Keratinocyte (primary cell): ENCODE results near the gene CD33. TPM values are rescaled to one million over a fixed set of nuclear protein-coding genes. Genes with fewer than 3 reads are reported as not detected.

Experiments
- DNase-seq: peaks from one replicate; pipeline ENCODE4 v3.0.0-alpha.2; 2011; ENCODE audit warnings: low read depth, missing footprints, low spot score
- FAIRE-seq: peaks from 2 replicates; lab custom pipeline; 2011; peaks lifted over from hg19 to GRCh38; lab: Jason Lieb, UNC
- H2AFZ ChIP-seq: 2 replicates; pipeline ENCODE4 v1.6.0; 2012; ENCODE audit warnings: low read length, control low read depth, inconsistent platforms; ENCODE audit not compliant: control insufficient read depth
- H3K27ac ChIP-seq: 2 replicates; pipeline ENCODE4 v1.5.1; 2011; ENCODE audit warnings: low read length; ENCODE audit not compliant: control insufficient read depth, insufficient read depth
- H3K27me3 ChIP-seq: 3 replicates; pipeline ENCODE4 v1.6.0; 2011; ENCODE audit warnings: low read length; ENCODE audit not compliant: control insufficient read depth, insufficient read depth; ENCODE audit errors: extremely low read depth
- H3K36me3 ChIP-seq, 2 experiments: 2 replicates in 1 of 2; 3 replicates in 1 of 2; pipeline ENCODE4 v1.5.1; 2011; ENCODE audit warnings: low read length in 2 of 2, mild to moderate bottlenecking in 1 of 2; ENCODE audit not compliant: control insufficient read depth in 2 of 2, insufficient read depth in 2 of 2; ENCODE audit errors: extremely low read depth in 1 of 2
- H3K4me1 ChIP-seq: 3 replicates; pipeline ENCODE4 v1.5.1; 2011; ENCODE audit warnings: low read length; ENCODE audit not compliant: control insufficient read depth, insufficient read depth; ENCODE audit errors: extremely low read depth
- H3K4me2 ChIP-seq: 3 replicates; pipeline ENCODE4 v1.6.0; 2011; ENCODE audit warnings: low read depth, low read length; ENCODE audit not compliant: control insufficient read depth, insufficient read depth; ENCODE audit errors: extremely low read depth
- H3K4me3 ChIP-seq, 3 experiments: fragments of 200-600 bp in 1 of 3; sonication (generic) in 1 of 3; 2 replicates in 2 of 3; 3 replicates in 1 of 3; pipeline ENCODE4 v1.5.1; 2011 to 2016; ENCODE audit warnings: low read length in 3 of 3, mild to moderate bottlenecking in 3 of 3, control low read depth in 2 of 3, inconsistent platforms in 1 of 3, low read depth in 1 of 3, mixed read lengths in 1 of 3, mixed run types in 1 of 3, moderate library complexity in 1 of 3; ENCODE audit not compliant: control insufficient read depth in 2 of 3, insufficient read depth in 2 of 3; ENCODE audit errors: extremely low read depth in 1 of 3
- H3K79me2 ChIP-seq: 2 replicates; pipeline ENCODE4 v1.6.0; 2012; ENCODE audit warnings: low read length; ENCODE audit not compliant: control insufficient read depth, insufficient read depth
- H3K9ac ChIP-seq: 3 replicates; pipeline ENCODE4 v1.6.0; 2011; ENCODE audit warnings: low read length; ENCODE audit not compliant: control insufficient read depth, insufficient read depth; ENCODE audit errors: extremely low read depth
- H3K9me1 ChIP-seq: 3 replicates; pipeline ENCODE4 v1.6.0; 2011; ENCODE audit warnings: low read length; ENCODE audit not compliant: control insufficient read depth, insufficient read depth; ENCODE audit errors: extremely low read depth
- H3K9me3 ChIP-seq: 2 replicates; pipeline ENCODE4 v1.5.1; 2012; ENCODE audit warnings: low read depth, low read length; ENCODE audit not compliant: control insufficient read depth
- H4K20me1 ChIP-seq: 3 replicates; pipeline ENCODE4 v1.6.0; 2011; ENCODE audit warnings: low read length; ENCODE audit not compliant: control insufficient read depth, insufficient read depth; ENCODE audit errors: extremely low read depth
- CTCF ChIP-seq, 3 experiments: IDR thresholded peaks in 1 of 3; conservative IDR thresholded peaks in 1 of 3; optimal IDR thresholded peaks in 1 of 3; 2 replicates in 2 of 3; 3 replicates in 1 of 3; pipeline versions ENCODE3 to v1.5.1; 2011; ENCODE audit warnings: low read length in 3 of 3, mild to moderate bottlenecking in 3 of 3, moderate library complexity in 2 of 3, control low read depth in 1 of 3, inconsistent platforms in 1 of 3; ENCODE audit not compliant: insufficient read depth in 2 of 3; ENCODE audit errors: extremely low read depth in 1 of 3
- EZH2 ChIP-seq: IDR thresholded peaks from one replicate; pipeline ENCODE4 v1.6.1; 2012; ENCODE audit warnings: inconsistent platforms, mild to moderate bottlenecking, low read length, moderate library complexity
- dilution Hi-C: fragments of 300-500 bp; cut with MboI; formaldehyde crosslinking; loops from one replicate; pipeline ENCODE4 v1.7.0; 2020; ENCODE audit warnings: low sequenced_read_pairs; ENCODE audit not compliant: extremely low pct_ligation_motif_present
- polyA plus RNA-seq, 5 experiments: library from polyadenylated mRNA; depleted of rRNA in 3 of 5; stranded (reverse) in 3 of 5; stranded (forward) in 1 of 5; unstranded in 1 of 5; fragments of >200 nt; gene quantifications; 1 replicate in 1 of 5; 2 replicates in 3 of 5; 3 replicates in 1 of 5; pipeline versions ENCODE4 v1.2.1 to v1.2.3, GENCODE V29; 2011 to 2012; ENCODE audit warnings: missing spikeins in 2 of 5, low read depth in 1 of 5, low replicate concordance in 1 of 5

CD33 gene
- polyA plus RNA-seq, 1 donor (not counting 4 experiments of a cell fraction or from before 2014, with no cell fraction given): 0.16 TPM

- no peak overlapping the region for H3K27ac ChIP-seq
- FAIRE-seq (no peak), DNase-seq (no peak)
- H2AFZ ChIP-seq: no peak overlapping the region
- H3K4me1 ChIP-seq: no peaks in the 10 kb centered on the region
- no peak overlapping the region for H3K4me3 ChIP-seq
- no peaks in the 10 kb centered on the region for H3K9me1 ChIP-seq
- H3K9me3 ChIP-seq: no peaks in the 10 kb centered on the region
- H3K9ac ChIP-seq: no peak overlapping the region
- H3K36me3 ChIP-seq: no peaks in the 10 kb centered on the region
- no peaks in the 10 kb centered on the region for H3K79me2 ChIP-seq
- dilution Hi-C loops: no loop called here
- TF ChIP-seq CTCF (optimal IDR thresholded peaks at IDR 0.05 in 1 of 3, IDR thresholded peaks at IDR 0.05 in 1 of 3, conservative IDR thresholded peaks at IDR 0.05 in 1 of 3; ENCODE audit: extremely low read depth in 1 of 3, insufficient read depth in 2 of 3, low read length in 3 of 3) (no peak), EZH2 (no peak)
- no peaks in the 10 kb centered on the region for H4K20me1 ChIP-seq
- H3K4me2 ChIP-seq: no peak overlapping the region
- H3K27me3 ChIP-seq: no peaks in the 10 kb centered on the region
These were observed 678 bp upstream of the CD33 start for GRCh38 chr19:51224163-51224641.

GRCh38 chr19:51226067-51226466 lies 1.2 kb downstream of the CD33 start:
- DNase-seq (no peak), FAIRE-seq (no peak)
- no peak overlapping the region for H3K9ac ChIP-seq
- H3K79me2 ChIP-seq: no peaks in the 10 kb centered on the region
- no peak overlapping the region for H3K27ac ChIP-seq
- no peaks in the 10 kb centered on the region for H3K4me1 ChIP-seq
- H3K4me2 ChIP-seq: no peak overlapping the region
- H3K9me1 ChIP-seq: no peaks in the 10 kb centered on the region
- no peaks in the 10 kb centered on the region for H3K36me3 ChIP-seq
- dilution Hi-C loops: no loop called here
- no peak for TF ChIP-seq EZH2
- no peak for TF ChIP-seq CTCF (optimal IDR thresholded peaks at IDR 0.05 in 1 of 3, IDR thresholded peaks at IDR 0.05 in 1 of 3, conservative IDR thresholded peaks at IDR 0.05 in 1 of 3; ENCODE audit: extremely low read depth in 1 of 3, insufficient read depth in 2 of 3, low read length in 3 of 3)
- H3K4me3 ChIP-seq: no peak overlapping the region
- H4K20me1 ChIP-seq: no peaks in the 10 kb centered on the region
- H2AFZ ChIP-seq: no peak overlapping the region
- H3K27me3 ChIP-seq: no peaks in the 10 kb centered on the region
- no peaks in the 10 kb centered on the region for H3K9me3 ChIP-seq
